Karpas-422 (cell line): ENCODE data around the gene DIDO1. TPM values are rescaled to one million over a fixed set of nuclear protein-coding genes. Genes with fewer than 3 reads are reported as not detected.

Experiments
- DNase-seq: peaks from one replicate; pipeline ENCODE4 v3.0.0-alpha.2; 2015
- H2AFZ ChIP-seq: fragments of 200-600 bp; sonication (generic); 2 replicates; pipeline ENCODE4 v1.6.1; 2014; ENCODE audit warnings: antibody characterized with exemption, low read length, mixed read lengths
- H3K27ac ChIP-seq: fragments of 200-600 bp; sonication (generic); 2 replicates; pipeline ENCODE4 v1.5.1; 2014; ENCODE audit warnings: mild to moderate bottlenecking, low read length, moderate library complexity
- H3K27me3 ChIP-seq: fragments of 200-600 bp; sonication (generic); 2 replicates; pipeline ENCODE4 v1.6.1; 2014; ENCODE audit warnings: low read length, mixed read lengths
- H3K36me3 ChIP-seq: fragments of 200-600 bp; sonication (generic); 2 replicates; pipeline ENCODE4 v1.6.1; 2014; ENCODE audit warnings: low read length, mixed read lengths; ENCODE audit not compliant: insufficient read depth
- H3K4me1 ChIP-seq: fragments of 200-600 bp; sonication (generic); 2 replicates; pipeline ENCODE4 v1.6.1; 2014; ENCODE audit warnings: mild to moderate bottlenecking, low read length, mixed read lengths
- H3K4me2 ChIP-seq: fragments of 200-600 bp; sonication (generic); 2 replicates; pipeline ENCODE4 v1.6.1; 2014; ENCODE audit warnings: low read length, low read depth, mild to moderate bottlenecking; ENCODE audit not compliant: poor library complexity, severe bottlenecking
- H3K4me3 ChIP-seq: fragments of 200-600 bp; sonication (generic); 2 replicates; pipeline ENCODE4 v1.5.1; 2014; ENCODE audit warnings: mild to moderate bottlenecking, antibody characterized with exemption, low read length, mixed read lengths
- H3K79me2 ChIP-seq: fragments of 200-600 bp; sonication (generic); 2 replicates; pipeline ENCODE4 v1.6.1; 2014; ENCODE audit warnings: mild to moderate bottlenecking, low read length, mixed read lengths
- H3K9ac ChIP-seq: fragments of 200-600 bp; sonication (generic); 2 replicates; pipeline ENCODE4 v1.6.0; 2014; ENCODE audit warnings: low read length
- H3K9me2 ChIP-seq: fragments of 200-600 bp; sonication (generic), shearing (Covaris generic); replicated peaks from 2 replicates; pipeline ENCODE4 v1.6.0; 2014; ENCODE audit warnings: mild to moderate bottlenecking, low read length, moderate library complexity; ENCODE audit not compliant: insufficient read depth
- H3K9me3 ChIP-seq: fragments of 300-700, 200-600 bp; sonication (generic); 2 replicates; pipeline ENCODE4 v1.6.1; 2014; ENCODE audit warnings: low read length, mixed read lengths
- H4K20me1 ChIP-seq: fragments of 200-600 bp; sonication (generic); 2 replicates; pipeline ENCODE4 v1.6.1; 2014; ENCODE audit warnings: mild to moderate bottlenecking, antibody characterized with exemption, low read length, low read depth; ENCODE audit not compliant: insufficient read depth
- total RNA-seq: library from RNA; depleted of rRNA; stranded (reverse); fragments of >200 nt; shearing (Covaris generic); gene quantifications from 2 replicates; pipeline ENCODE4 v1.2.3, GENCODE V29; 2014; ENCODE audit warnings: low replicate concordance

The DIDO1 gene
- total RNA-seq, 1 experiment from 2014 or later, result 35.4 TPM

- Histone ChIP-seq H3K4me3 (no peak overlapping the region), H3K79me2 (peaks cover 10% of the 10 kb centered on the region), H4K20me1 (no peaks in the 10 kb centered on the region), H3K9me2 (no peaks in the 10 kb centered on the region), H3K36me3 (peaks cover 69% of the 10 kb centered on the region), H3K9ac (peak overlapping the region; percentile 29), H3K4me2 (no peak overlapping the region), H3K9me3 (no peaks in the 10 kb centered on the region), H3K27ac (peak overlapping the region; percentile 43), H3K4me1 (peaks cover 24% of the 10 kb centered on the region), H3K27me3 (no peaks in the 10 kb centered on the region), H2AFZ (no peak overlapping the region)
- DNase-seq, result peak; percentile 65
Observed at GRCh38 chr20:62900692-62901584, 25.4 kb downstream of the DIDO1 start.

- Histone ChIP-seq H2AFZ (no peak overlapping the region), H3K36me3 (peaks cover 67% of the 10 kb centered on the region), H4K20me1 (no peaks in the 10 kb centered on the region), H3K4me2 (no peak overlapping the region), H3K27ac (peak overlapping the region; percentile 48), H3K9ac (peak overlapping the region; percentile 30), H3K9me3 (no peaks in the 10 kb centered on the region), H3K4me1 (peaks cover 24% of the 10 kb centered on the region), H3K27me3 (no peaks in the 10 kb centered on the region), H3K9me2 (no peaks in the 10 kb centered on the region), H3K4me3 (no peak overlapping the region), H3K79me2 (peaks cover 10% of the 10 kb centered on the region)
- peak; percentile 87 for DNase-seq
Observed at GRCh38 chr20:62900052-62900691, 26.1 kb downstream of the DIDO1 start.

GRCh38 chr20:62899633-62900051 lies 26.7 kb downstream of the DIDO1 start:
- H2AFZ ChIP-seq, result no peak overlapping the region
- H3K27me3 ChIP-seq, result no peaks in the 10 kb centered on the region
- DNase-seq, result no peak
- H3K9me3 ChIP-seq, result no peaks in the 10 kb centered on the region
- no peaks in the 10 kb centered on the region for H4K20me1 ChIP-seq
- no peaks in the 10 kb centered on the region for H3K9me2 ChIP-seq
- peaks cover 68% of the 10 kb centered on the region for H3K36me3 ChIP-seq
- H3K4me2 ChIP-seq, result no peak overlapping the region
- peak overlapping the region; percentile 48 for H3K27ac ChIP-seq
- H3K4me3 ChIP-seq, result no peak overlapping the region
- H3K4me1 ChIP-seq, result peaks cover 24% of the 10 kb centered on the region
- H3K9ac ChIP-seq, result peak overlapping the region; percentile 30; the same call in 1 of the 2 replicates
- peaks cover 10% of the 10 kb centered on the region for H3K79me2 ChIP-seq

GRCh38 chr20:62898970-62899632 lies 27.2 kb downstream of the DIDO1 start:
- Histone ChIP-seq H3K27me3 (no peaks in the 10 kb centered on the region), H3K27ac (peak overlapping the region; percentile 48; the same call in 1 of the 2 replicates), H3K4me1 (peaks cover 24% of the 10 kb centered on the region), H3K9me3 (no peaks in the 10 kb centered on the region), H3K9me2 (no peaks in the 10 kb centered on the region), H3K79me2 (peaks cover 10% of the 10 kb centered on the region), H2AFZ (no peak overlapping the region), H3K4me3 (no peak overlapping the region), H3K9ac (no peak overlapping the region), H3K36me3 (peaks cover 72% of the 10 kb centered on the region), H3K4me2 (no peak overlapping the region), H4K20me1 (no peaks in the 10 kb centered on the region)
- no peak for DNase-seq

GRCh38 chr20:62898093-62898964 lies 28.0 kb downstream of the DIDO1 start:
- H3K4me2 ChIP-seq, result no peak overlapping the region

GRCh38 chr20:62897666-62898065 lies 28.6 kb downstream of the DIDO1 start:
- no peaks in the 10 kb centered on the region for H3K27me3 ChIP-seq
- H3K4me1 ChIP-seq, result peaks cover 24% of the 10 kb centered on the region
- peaks cover 71% of the 10 kb centered on the region for H3K36me3 ChIP-seq
- no peak overlapping the region for H2AFZ ChIP-seq
- H3K9ac ChIP-seq, result no peak overlapping the region
- no peaks in the 10 kb centered on the region for H3K9me2 ChIP-seq
- H3K9me3 ChIP-seq, result no peaks in the 10 kb centered on the region
- no peak for DNase-seq
- H3K4me3 ChIP-seq, result no peak overlapping the region
- no peaks in the 10 kb centered on the region for H4K20me1 ChIP-seq
- H3K4me2 ChIP-seq, result no peak overlapping the region
- H3K27ac ChIP-seq, result no peak overlapping the region
- H3K79me2 ChIP-seq, result peaks cover 10% of the 10 kb centered on the region

More at GRCh38 chr20:62898093-62898964, 28.0 kb downstream of the DIDO1 start:
- Histone ChIP-seq H3K4me3 (no peak overlapping the region), H3K27me3 (no peaks in the 10 kb centered on the region), H2AFZ (no peak overlapping the region), H3K27ac (no peak overlapping the region), H3K9me2 (no peaks in the 10 kb centered on the region), H3K36me3 (peaks cover 70% of the 10 kb centered on the region), H3K9ac (no peak overlapping the region), H3K9me3 (no peaks in the 10 kb centered on the region), H3K79me2 (peaks cover 10% of the 10 kb centered on the region), H3K4me1 (peaks cover 24% of the 10 kb centered on the region), H4K20me1 (no peaks in the 10 kb centered on the region)
- no peak for DNase-seq

GRCh38 chr20:62896526-62896925 lies 29.8 kb downstream of the DIDO1 start:
- Histone ChIP-seq H3K4me1 (peaks cover 19% of the 10 kb centered on the region), H3K9me3 (no peaks in the 10 kb centered on the region), H4K20me1 (no peaks in the 10 kb centered on the region), H3K36me3 (peaks cover 74% of the 10 kb centered on the region; the same call in 1 of the 2 replicates), H3K9ac (no peak overlapping the region), H3K9me2 (no peaks in the 10 kb centered on the region), H2AFZ (no peak overlapping the region), H3K4me2 (no peak overlapping the region), H3K27me3 (no peaks in the 10 kb centered on the region), H3K79me2 (peaks cover 10% of the 10 kb centered on the region), H3K27ac (no peak overlapping the region), H3K4me3 (no peak overlapping the region)
- DNase-seq, result no peak
